ENCODE data around the gene SULF2.

- TF ChIP-seq TSHZ1 (CRISPR knock-in tag; IDR thresholded peaks at IDR 0.05) = no peak
- TF ChIP-seq TAF1 (IDR thresholded peaks at IDR 0.05; ENCODE audit: control insufficient read depth, extremely low read depth, insufficient read depth, low read length, severe bottlenecking) = no peak
- no peak for TF ChIP-seq POLR2AphosphoS5 (IDR thresholded peaks at IDR 0.05; ENCODE audit: control insufficient read depth, insufficient read depth, low read depth, low read length)
- no peak for TF ChIP-seq POLR2A (conservative IDR thresholded peaks at IDR 0.05)
- TF ChIP-seq CTCF (IDR thresholded peaks at IDR 0.05 in 2 of 3, conservative IDR thresholded peaks at IDR 0.05 in 1 of 3; ENCODE audit: insufficient read depth in 2 of 3, low read depth in 1 of 3, low read length in 3 of 3) = peak; percentile 88 to 97 (median 89)
- no peak for TF ChIP-seq RERE (CRISPR knock-in tag; IDR thresholded peaks at IDR 0.05; ENCODE audit: borderline replicate concordance)
- no peak for TF ChIP-seq NFRKB (IDR thresholded peaks at IDR 0.05; ENCODE audit: low read depth)
These were observed 121.8 kb downstream of the SULF2 start for GRCh38 chr20:47663354-47664067.
